Measurements from ENCODE around the gene SYNPR. TPM values are rescaled to one million over a fixed set of nuclear protein-coding genes. Genes with fewer than 3 reads are reported as not detected.

The SYNPR gene
- total RNA-seq, 1 experiment from 2014 or later = 0.17 TPM

- no peak for DNase-seq
- H3K14ac ChIP-seq (ENCODE audit: insufficient read depth, low read length) = no peak overlapping the region
- Mint-ChIP-seq H3K36me3 (ENCODE audit: insufficient read depth in 1 of 3, low read depth in 3 of 3) (no peaks in the 10 kb centered on the region), H3K27ac (no peak overlapping the region), H3K4me3 (no peak overlapping the region), H3K9me3 (no peaks in the 10 kb centered on the region), H3K27me3 (ENCODE audit: low read depth) (no peaks in the 10 kb centered on the region; the same call in 1 of the 2 replicates), H3K4me1 (peaks cover 8 to 13% of the 10 kb centered on the region in 2 experiments)
- no peak overlapping the region for H2BK20ac ChIP-seq (ENCODE audit: low read depth, low read length, poor library complexity, severe bottlenecking)
- no peak overlapping the region for H3T11ph ChIP-seq (ENCODE audit: low read length)
- H2BK15ac ChIP-seq (ENCODE audit: low read depth, low read length) = no peak overlapping the region
- no peaks in the 10 kb centered on the region for H3K79me2 ChIP-seq (ENCODE audit: insufficient read depth, low read length)
- no peaks in the 10 kb centered on the region for H3K23me2 ChIP-seq (ENCODE audit: insufficient read length, low read depth, low read length, poor library complexity, severe bottlenecking)
- no peak overlapping the region for H3K27ac ChIP-seq (ENCODE audit: insufficient read length, low read depth, low read length)
- no peaks in the 10 kb centered on the region for H3K27me3 ChIP-seq (ENCODE audit: insufficient read depth, low read length)
- H3K4ac ChIP-seq (ENCODE audit: low read depth, low read length) = no peak overlapping the region
- no peak overlapping the region for H4K8ac ChIP-seq (replicated peaks; ENCODE audit: insufficient read length, low read depth, low read length)
- no CpG with 5 or more reads among the region's 2 CpGs for WGBS (ENCODE audit: extremely low coverage, insufficient read length, low lambda C conversion rate)
- H3K4me2 ChIP-seq (ENCODE audit: insufficient read depth, insufficient read length, low read length) = no peak overlapping the region
- no peak overlapping the region for H3K23ac ChIP-seq (ENCODE audit: insufficient read length, low read depth, low read length)
- H4K5ac ChIP-seq (ENCODE audit: insufficient read length, low read depth, low read length) = no peak overlapping the region
- no peak overlapping the region for H3K56ac ChIP-seq (ENCODE audit: insufficient read length, low read depth, low read length)
- no peak overlapping the region for H3K9ac ChIP-seq (ENCODE audit: extremely low read depth, insufficient read length, low read length)
- H3K18ac ChIP-seq (ENCODE audit: insufficient read length, low read depth, low read length) = no peak overlapping the region
- H4K91ac ChIP-seq (ENCODE audit: insufficient read length, low read depth, low read length) = no peak overlapping the region
- no peak overlapping the region for H2AK5ac ChIP-seq (ENCODE audit: insufficient read length, low read length)
- peaks cover 3% of the 10 kb centered on the region; the same call in 1 of the 2 replicates for H3K4me1 ChIP-seq (ENCODE audit: insufficient read depth, low read length)
- H3K79me1 ChIP-seq (ENCODE audit: insufficient read depth, low read depth, low read length, poor library complexity, severe bottlenecking) = no peaks in the 10 kb centered on the region
- H4K20me1 ChIP-seq (ENCODE audit: control insufficient read depth, insufficient read depth, insufficient read length) = no peaks in the 10 kb centered on the region
- no peak overlapping the region for H2BK5ac ChIP-seq (ENCODE audit: insufficient read length, low read length)
- no peak overlapping the region for H2AFZ ChIP-seq (ENCODE audit: low read length)
- no peak overlapping the region for H2BK120ac ChIP-seq (ENCODE audit: low read depth, low read length, poor library complexity, severe bottlenecking)
- H3K9me3 ChIP-seq (ENCODE audit: control insufficient read depth, low read depth, low read length) = no peaks in the 10 kb centered on the region
- no peak overlapping the region for H2BK12ac ChIP-seq (ENCODE audit: insufficient read length, low read depth, low read length)
- TF ChIP-seq, protein P1, sequence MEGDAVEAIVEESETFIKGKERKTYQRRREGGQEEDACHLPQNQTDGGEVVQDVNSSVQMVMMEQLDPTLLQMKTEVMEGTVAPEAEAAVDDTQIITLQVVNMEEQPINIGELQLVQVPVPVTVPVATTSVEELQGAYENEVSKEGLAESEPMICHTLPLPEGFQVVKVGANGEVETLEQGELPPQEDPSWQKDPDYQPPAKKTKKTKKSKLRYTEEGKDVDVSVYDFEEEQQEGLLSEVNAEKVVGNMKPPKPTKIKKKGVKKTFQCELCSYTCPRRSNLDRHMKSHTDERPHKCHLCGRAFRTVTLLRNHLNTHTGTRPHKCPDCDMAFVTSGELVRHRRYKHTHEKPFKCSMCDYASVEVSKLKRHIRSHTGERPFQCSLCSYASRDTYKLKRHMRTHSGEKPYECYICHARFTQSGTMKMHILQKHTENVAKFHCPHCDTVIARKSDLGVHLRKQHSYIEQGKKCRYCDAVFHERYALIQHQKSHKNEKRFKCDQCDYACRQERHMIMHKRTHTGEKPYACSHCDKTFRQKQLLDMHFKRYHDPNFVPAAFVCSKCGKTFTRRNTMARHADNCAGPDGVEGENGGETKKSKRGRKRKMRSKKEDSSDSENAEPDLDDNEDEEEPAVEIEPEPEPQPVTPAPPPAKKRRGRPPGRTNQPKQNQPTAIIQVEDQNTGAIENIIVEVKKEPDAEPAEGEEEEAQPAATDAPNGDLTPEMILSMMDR (conservative IDR thresholded peaks at IDR 0.05) = no peak
Measured at GRCh38 chr3:63287610-63288009, 9.5 kb downstream of the SYNPR start.

Measured in H9 (cell line).